ENCODE data around the gene ST6GALNAC2.
"Not testable (repeated sequence)": the region's sequence is repeated elsewhere in the genome, so short reads cannot be mapped to it uniquely, and the experiment has no call there.

Gene ST6GALNAC2

GRCh38 chr17:76539631-76540271 is 45.9 kb downstream of the ST6GALNAC2 start, which contains the start of gene PRCD:
PRCD (plus strand) TSS chr17:76540044; CDS start chr17:76540142, 98 bp downstream.
- DNase-seq (ENCODE audit: low spot score), result no peak

DNA sequence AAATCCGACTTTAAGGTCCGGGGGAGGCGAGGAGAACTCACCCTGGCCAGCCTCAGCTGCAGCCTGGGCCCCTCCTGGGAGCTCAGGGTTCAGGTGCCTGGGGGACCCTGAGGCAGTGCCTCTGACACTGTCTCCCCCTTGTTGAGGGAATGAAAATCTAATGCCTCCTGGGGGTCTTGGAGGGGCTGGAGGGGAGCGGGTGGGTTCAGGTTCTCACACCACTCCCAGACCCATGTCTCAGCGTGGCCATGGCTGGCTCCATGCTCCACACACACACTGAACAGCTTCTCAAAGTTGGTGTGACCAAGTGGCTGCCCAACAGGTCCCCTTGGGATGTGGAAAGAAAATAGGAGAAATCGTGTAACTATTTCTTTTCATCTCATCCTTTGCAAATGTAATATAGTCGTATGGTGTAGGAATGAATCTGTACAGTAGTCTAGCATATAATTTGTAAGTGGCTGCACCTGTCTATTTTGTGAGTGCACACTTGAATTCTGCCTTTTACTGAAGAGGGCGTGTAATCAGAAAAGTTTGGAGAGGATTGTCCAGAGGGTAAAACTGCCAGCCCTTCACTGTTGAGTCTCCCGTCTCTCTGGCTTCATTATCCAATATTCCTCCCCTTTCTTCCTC is 46.6 kb downstream of the ST6GALNAC2 start:
- DNase-seq (ENCODE audit: low spot score), result no peak

- DNase-seq (ENCODE audit: low spot score), result no peak
Measured at GRCh38 chr17:76538281-76538931, 47.3 kb downstream of the ST6GALNAC2 start.

- DNase-seq (ENCODE audit: low spot score), result no peak
Measured at GRCh38 chr17:76537578-76538280, 47.9 kb downstream of the ST6GALNAC2 start, which contains the start of gene CYGB. CYGB (minus strand) TSS chr17:76537709; CDS start chr17:76537542, 167 bp downstream.

GRCh38 chr17:76537288-76537577 is 48.4 kb downstream of the ST6GALNAC2 start:
- no peak for DNase-seq (ENCODE audit: low spot score)

DNA sequence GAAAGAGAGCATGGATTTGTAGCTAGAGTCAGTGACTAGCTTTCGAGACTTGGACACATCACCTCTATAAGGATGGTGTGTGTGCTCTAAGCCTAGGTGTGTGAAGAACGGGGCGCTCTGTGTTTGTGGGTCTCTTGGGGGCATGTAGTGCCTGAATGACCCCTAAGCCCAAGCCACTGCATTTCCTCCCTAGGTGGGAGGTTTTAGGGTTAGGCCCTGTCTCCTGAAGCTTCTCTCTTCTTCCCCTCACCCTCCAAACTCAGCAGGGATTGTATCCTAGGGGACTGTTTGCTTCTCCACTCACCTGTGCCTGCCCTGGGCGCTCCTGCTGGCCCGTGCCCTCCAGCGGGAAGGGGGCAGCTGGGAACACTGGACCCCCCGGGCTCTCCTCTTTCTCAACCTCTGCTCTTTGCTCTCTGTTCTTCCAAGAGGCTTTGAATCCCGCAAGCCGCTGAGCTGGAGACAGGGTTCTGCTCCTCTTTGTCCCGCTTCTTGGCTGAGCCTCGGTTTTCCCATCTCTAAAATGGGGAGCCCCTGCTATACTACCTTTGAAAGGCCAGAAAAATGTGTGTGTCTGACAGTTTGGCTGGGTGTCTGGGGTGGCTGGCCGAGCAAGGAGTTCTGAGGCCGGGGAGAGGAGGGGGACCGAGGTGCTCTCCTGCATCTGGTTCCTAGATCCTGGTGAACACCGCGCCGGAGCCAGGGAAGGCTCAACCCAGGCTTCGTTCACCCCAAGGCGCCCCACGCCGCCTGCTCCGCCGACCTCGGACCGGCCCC is 49.0 kb downstream of the ST6GALNAC2 start:
- DNase-seq (ENCODE audit: low spot score), result no peak

DNA sequence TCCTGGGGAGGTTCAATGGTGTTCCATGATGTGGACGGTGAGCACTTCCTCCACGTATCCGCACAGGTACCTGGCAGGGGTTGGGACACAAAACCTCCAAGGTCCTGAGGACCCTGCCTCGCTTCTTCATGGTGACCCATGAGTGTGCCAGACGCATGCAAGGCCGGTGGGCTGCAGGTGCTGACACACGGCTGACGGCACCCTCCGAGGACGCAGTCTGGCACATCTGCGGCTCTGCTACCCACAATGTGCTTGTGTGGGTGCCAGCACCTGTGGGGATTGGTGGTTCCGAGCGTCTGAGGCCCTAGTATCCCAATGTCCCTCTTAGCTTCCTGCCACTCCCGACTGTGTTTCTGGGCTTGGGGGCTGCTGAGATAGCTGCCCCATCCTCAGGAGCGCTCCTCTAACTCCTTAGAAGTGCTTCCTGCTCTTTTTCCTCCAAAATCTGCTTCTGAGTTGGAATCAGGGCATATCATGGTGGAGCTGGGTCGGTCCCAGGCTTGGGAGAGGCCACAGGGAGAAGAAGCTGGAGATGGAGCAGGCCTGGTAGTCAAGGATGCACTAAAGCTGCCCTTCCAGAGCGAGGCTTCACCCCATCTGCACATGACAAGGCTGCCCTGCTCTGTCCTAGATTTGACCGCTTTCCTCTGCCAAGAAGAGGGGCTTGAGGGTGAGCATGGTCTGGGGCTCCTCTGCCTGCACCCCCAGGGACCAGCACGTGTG is 49.7 kb downstream of the ST6GALNAC2 start:
- DNase-seq (ENCODE audit: low spot score), result no peak

DNA sequence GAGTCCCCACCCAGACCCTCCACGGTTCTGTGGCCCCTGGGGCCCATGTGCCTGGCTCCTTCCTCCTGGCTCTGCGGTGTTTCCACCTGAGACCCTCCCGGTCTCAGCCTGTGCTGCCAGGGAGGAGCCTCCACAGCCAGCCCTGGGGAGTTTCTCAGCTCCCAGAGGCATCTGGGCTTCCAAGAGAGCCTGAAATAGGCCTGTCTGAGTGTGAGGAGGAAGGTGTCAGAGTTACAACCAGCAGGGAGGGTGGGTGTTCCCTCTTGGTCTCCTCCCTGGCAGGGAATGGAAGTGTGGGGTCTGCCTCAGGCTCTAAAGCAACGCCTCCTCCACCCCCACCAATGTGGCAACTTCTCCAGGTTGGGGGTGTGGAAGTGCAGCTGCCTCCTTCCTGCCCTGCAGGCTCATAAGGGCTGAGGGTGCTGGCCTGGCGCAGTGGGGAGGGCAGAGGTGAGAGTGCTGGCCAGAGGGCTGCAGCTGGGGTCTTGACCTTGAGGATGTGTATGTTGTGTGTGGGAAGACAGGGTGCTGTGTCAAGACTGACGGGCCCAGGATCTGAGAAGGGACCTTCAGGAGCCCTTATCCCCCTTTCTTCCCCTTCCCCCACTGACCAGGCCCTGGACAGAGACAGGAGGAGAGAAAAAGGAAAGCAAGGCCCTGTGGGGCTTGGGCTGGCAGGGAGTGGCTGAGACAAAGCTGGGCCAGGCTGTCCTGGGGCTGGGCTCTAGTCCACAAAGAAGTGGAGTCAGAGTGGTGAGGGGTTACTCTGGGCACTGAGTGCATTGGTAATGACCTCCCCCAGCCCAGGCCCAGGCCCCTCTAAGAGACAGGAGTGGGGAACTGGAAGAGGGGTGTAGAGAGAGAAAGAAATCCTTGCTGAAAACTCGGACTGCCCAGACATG is 50.6 kb downstream of the ST6GALNAC2 start:
- no peak for DNase-seq (ENCODE audit: low spot score)

GRCh38 chr17:76533640-76534359 is 51.9 kb downstream of the ST6GALNAC2 start:
- DNase-seq (ENCODE audit: low spot score), result not testable (repeated sequence)

DNA sequence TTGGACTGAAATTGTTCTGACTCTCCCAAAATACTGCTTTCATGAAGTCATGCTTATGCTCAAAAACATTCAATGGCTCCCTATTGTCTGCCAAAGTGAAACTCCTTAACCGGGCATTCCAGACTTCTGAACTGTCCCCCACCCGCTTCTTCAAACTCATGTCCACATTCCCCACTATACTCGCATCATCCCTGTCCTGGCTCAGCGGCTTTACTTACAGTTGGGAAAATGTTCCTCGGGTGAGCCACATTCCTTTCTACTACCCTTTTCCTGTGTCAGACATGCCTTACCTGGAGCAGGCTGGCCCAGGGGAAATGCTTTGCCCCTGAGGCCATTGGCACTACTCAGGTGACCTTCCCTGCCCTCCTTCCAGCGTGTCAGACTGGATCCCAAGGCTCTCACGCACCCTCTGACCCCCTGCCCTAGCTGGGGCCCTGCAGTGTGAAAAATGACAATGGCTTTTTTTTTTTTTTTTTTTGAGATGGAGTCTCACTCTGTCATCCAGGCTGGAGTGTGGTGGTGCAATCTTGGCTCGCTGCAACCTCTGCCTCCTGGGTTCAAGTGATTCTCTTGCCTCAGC is 53.5 kb downstream of the ST6GALNAC2 start:
- DNase-seq (ENCODE audit: low spot score), result no peak

DNA sequence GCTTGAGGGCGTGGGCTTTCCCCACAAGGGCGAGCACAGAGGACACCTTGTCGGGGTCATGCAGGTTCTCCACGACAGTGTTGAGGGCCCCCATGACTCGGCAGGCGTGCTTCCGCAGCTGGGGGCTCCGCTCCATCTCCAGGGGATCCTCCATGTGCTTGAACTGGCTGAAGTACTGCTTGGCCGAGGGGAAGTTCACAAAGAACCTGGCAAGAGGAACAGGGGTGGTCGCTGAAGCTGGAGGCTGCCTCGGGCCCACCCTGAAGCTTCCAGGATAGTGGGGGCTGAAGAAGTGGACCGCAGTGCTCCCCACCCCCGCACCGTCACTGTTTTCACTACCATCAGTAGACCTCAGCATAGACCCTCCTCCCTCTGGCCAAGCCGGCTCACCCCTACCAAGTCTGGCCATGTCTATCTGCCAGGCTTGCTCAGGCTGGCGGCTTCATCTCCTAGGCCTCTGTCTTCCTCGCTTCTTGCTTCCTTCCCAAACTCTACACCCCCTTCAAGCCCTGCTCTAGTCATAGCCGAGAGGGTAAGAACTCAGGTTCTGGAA is 54.1 kb downstream of the ST6GALNAC2 start:
- DNase-seq (ENCODE audit: low spot score), result no peak

- DNase-seq (ENCODE audit: low spot score), result no peak
Measured at GRCh38 chr17:76530811-76531485, 54.7 kb downstream of the ST6GALNAC2 start.

DNA sequence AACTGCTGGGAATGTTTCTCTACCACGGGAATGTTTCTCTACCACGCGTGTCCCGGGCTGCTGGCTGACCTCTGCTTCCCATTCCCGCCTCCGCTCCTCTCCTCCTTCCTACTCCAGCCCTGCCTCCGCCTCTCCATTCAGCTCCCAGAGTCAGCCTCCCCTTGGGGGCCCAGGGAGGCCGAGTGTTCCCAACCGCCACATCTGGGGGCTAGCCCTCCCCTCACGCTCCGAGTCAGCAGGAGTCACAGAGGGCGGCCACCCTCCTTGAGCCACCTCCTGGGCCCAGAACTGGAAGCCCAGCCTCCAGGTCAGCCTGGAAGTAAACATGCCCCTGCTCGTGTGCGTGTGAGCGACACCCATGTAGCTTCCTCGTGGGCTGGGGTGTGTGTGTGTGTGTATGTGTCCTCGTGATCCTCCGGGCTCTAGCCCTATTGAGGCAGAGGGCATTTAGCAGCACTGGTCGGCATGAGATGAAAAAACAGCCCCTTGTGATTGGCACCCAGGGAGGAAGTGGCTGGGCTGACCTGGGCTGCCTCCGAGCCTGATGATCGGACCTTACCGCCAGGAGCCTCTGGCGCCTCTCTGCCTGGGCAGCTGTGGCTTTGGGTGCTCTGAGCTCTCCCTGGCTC is 55.5 kb downstream of the ST6GALNAC2 start:
- no peak for DNase-seq (ENCODE audit: low spot score)

DNA sequence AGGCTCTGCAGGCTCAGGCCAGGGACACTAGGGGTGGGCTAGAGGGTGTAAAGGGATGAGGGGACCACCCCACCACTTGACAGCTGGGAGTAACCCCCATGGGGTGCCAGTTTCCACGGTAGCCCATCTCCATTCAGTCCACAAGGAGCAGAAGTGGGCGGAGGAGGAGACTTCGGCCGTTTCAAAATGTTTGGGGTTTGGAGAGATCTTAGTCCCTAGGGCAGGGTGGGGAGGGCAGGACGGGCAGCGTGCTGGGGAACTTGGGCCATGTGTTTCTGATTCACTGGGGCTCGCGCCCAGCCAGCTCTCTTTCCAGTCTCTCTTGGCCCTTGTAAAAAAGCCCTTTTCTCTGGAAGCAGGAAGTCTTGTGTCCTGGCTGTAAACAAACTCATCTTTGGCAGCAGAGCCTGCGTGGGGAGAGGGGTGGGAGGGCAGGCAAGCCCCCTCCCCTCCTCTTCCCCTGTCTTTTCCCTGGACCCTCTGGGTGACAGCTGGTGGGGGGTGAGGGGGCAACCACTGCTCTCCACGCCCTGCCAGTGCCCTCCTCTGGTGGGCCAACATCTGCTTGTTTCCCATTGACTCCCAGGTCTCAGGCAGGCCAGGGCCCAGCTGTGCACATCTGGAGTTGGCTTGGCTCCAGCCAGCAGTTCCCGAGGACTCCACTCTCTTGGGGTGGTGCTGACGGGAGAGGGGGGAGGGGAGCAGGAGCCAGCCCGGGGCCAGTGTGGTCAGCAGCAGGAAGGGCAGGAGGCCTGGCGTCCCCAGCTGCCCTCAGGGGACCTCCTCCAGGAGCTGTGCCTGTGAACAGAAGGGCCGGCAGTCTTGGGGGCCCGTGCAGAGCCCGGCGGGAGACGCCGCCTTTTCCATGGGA is 56.2 kb downstream of the ST6GALNAC2 start:
- DNase-seq (ENCODE audit: low spot score), result no peak

DNA sequence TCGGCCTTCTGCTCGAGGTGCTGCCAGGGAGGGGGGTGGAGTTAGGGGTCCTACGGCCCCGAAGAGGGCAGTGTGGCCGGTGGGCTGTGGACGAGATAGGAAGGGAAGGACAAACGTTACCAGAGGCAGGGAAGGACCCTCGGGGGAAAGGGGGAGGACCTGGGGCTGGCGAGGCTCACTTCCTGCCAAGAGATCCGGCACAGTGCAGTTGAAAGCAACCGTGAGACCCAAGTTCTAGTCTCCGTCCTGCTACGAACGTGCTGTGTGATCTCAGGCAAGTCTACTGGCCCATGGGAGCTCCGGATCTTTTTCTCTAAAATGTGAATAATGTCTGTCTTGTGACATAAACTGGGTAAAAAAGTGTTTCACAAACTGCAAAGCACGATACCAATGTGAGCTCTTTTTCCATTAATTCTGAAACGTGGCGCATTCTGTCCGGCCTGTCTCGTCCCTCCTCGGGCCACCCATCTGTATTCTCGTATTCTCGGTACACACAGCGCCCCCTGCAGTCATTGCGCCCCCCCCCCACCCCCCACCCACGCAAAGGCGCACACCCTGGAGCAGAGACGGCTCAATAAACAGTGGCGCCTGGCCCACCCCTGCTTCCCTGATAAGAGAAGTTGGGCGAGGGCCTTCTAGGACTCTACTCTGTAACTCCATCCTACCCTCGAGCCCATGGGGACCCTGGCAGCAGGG is 57.0 kb downstream of the ST6GALNAC2 start:
- no peak for DNase-seq (ENCODE audit: low spot score)

DNA sequence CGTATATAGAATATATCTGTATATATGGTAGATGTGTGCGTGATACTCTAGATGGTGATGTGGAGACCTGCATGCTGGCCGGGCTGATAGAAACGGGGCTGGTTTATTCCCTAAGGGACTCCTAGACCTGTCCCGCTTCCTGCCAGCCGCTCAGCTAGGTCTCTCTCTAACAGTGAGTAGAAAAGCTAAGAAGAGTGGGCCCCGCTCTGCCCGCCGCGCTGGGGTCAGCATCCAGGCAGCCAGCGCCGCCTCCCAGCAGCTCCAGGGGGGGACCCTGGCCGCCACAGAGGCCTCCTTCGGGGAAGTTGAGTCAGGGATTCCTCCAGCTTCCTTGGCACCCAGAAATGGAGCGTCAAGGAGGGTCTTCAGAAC is 57.5 kb downstream of the ST6GALNAC2 start:
- no peak for DNase-seq (ENCODE audit: low spot score)
